GM18517 (cell line): Measurements from ENCODE around the gene APBB2.
"Not testable (repeated sequence)": the region's sequence is repeated elsewhere in the genome, so short reads cannot be mapped to it uniquely, and the experiment has no call there.

Experiments
- ATAC-seq: cut with Tn5 transposase; IDR thresholded peaks from one replicate; pipeline ENCODE4 v1.9.1; 2021; ENCODE audit warnings: mild to moderate bottlenecking, moderate library complexity; ENCODE audit not compliant: unreplicated experiment

APBB2 gene

DNA sequence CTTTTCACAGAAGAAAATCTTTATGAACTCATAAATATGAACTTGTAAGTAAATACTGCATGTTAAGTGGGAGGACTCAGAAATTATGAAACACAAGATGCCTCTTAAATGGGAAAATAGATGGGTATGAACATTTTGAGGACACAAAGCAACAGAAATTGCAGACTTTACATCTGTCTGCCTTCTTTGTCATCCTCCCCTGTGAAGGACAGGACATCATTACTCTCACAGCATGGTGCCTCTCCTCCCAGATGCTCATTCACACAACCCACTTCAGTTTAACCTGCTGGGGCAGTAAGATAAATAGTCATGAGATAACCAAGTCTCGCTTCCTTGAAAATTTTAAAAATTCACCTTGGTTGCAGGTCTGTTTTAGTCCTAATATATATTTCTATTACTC lies 144.5 kb downstream of the APBB2 start:
- no peak for ATAC-seq

GRCh38 chr4:41069257-41069656 lies 145.1 kb downstream of the APBB2 start:
- ATAC-seq: no peak

- ATAC-seq: no peak
Measured at GRCh38 chr4:41067369-41067768, 147.0 kb downstream of the APBB2 start.

DNA sequence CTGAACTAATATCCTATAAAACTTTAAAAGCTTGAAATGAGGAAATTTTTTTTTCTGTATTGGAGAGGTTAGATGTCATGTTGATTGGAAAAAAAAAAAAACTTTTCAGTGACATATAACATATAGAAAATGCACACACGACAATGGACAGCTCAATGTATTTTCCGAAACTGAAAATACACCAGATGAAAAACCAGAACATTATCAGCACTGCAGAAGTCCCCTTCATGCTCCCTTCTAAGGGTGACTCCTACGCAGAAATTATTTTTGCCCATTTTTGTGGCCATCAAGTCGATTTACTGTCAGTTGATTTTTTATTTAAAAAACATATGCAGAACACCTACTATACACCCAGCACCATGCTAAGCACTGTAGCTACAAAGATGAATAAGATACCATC lies 148.3 kb downstream of the APBB2 start:
- ATAC-seq: no peak

- ATAC-seq: no peak
Measured at GRCh38 chr4:41065434-41066006, 148.8 kb downstream of the APBB2 start.

GRCh38 chr4:41064953-41065352 lies 149.4 kb downstream of the APBB2 start:
- ATAC-seq: no peak

- ATAC-seq: no peak
Measured at GRCh38 chr4:41061482-41062185, 152.7 kb downstream of the APBB2 start.

GRCh38 chr4:41060352-41061334 lies 153.7 kb downstream of the APBB2 start:
- no peak for ATAC-seq

DNA sequence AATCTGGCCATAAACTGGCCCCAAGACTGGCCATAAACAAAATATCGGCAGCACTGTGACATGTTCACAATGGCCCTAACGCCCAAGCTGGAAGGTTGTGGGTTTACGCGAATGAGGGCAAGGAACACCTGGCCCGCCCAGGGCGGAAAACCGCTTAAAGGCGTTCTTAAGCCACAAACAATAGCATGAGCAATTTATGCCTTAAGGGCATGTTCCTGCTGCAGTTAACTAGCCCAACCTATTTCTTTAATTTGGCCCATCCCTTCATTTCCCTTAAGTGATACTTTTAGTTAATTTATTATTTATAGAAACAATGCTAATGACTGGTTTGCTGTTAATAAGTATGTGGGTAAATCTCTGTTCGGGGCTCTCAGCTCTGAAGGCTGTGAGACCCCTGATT lies 154.9 kb downstream of the APBB2 start:
- ATAC-seq: not testable (repeated sequence)

DNA sequence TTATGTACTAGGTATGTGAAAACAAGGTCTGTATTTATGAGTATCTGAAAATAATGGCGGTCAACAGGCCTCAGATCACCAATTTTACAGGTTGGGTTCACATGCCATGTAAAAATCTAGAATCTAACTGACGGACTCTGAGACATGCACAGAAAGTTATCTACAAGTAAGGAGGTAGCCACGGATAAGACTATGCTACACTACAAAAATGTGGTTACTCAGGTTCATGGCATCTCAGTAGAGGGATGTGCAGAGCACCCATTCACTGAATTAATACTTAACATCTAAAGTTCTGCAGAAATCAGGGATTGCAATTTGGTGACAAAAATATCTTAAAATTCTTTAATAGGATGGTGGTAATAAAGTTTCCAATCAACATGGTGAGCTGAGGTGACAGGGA lies 155.9 kb downstream of the APBB2 start:
- ATAC-seq: no peak

DNA sequence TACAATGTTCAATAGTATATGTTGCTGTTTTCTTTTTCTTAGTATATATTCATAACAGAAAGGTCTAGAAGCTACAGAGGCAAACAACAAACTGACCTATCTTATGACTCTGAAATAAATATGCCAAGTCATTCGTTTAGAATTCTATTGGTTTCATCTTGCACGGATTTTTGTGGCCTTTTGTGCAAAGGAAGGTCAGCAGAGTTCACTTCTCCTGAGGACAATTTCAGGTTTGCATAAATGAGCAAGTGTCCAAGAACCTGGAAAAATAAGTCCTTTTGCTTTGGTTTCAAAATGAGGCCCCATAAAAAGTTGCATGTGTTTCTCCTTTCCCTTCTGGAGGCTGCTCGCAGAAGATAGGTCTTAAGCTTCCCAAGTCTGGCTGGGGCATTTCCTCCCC lies 156.9 kb downstream of the APBB2 start:
- ATAC-seq: no peak

GRCh38 chr4:41052287-41052686 lies 162.1 kb downstream of the APBB2 start:
- ATAC-seq: no peak

DNA sequence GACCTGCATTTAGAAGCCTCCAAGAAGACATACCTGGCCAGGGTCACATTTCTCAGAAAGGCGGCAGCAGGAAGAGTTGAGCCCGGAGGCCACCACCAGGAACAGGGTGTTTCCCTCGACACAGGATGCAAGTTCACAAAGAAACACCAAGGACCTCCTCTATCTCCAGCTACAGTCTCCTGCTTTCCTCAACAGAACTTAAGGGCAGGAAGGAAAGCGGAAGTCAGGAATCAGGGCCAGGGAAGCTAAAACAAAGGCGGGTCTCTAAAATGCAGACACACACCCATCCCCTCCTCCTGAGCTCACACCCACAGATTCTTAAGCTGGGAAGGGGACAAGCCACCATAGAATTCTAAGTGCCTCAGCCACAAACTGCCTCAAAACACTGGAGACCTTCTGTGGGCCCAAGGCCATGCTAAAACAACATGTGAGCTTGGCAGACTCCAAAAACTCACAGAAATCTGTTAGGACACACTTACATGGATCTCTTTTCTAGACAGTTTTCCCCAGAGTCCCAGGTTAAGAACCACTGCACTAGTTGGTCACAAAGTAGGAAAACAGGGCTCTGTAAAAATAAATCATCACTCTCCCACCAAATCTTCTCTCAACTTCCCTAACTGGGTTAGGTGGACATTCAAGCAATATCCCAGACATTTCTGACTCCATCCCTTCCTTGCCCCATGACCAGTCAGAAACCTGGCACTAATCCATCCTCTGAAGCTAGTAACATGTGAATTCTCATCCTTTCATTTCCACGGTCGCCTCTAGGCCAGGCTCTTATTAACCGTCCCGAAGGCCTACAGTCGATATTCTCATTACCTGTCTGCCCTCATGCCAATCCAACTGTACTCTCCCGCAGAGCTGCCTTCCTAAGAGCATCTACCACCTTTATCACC lies 163.2 kb downstream of the APBB2 start:
- ATAC-seq: no peak

DNA sequence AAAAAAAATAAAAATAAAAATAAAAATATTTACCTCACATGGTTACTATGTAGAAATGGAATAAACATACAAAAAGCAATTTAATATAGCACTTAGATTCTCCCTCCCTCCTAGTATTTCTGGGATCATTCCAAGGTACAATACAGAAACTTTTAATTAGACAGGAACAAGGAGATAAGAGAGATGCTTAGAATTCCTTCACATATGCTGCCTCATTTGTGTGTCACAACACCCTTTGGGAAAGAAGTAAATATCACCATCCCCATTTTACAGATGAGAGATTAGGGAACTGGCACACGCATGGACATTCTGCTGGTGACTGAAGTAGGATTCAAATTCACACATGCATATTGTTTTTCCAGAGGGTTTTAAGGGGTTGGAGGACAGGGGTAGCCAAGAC lies 164.2 kb downstream of the APBB2 start:
- no peak for ATAC-seq

GRCh38 chr4:41049176-41049575 lies 165.2 kb downstream of the APBB2 start:
- not testable (repeated sequence) for ATAC-seq

DNA sequence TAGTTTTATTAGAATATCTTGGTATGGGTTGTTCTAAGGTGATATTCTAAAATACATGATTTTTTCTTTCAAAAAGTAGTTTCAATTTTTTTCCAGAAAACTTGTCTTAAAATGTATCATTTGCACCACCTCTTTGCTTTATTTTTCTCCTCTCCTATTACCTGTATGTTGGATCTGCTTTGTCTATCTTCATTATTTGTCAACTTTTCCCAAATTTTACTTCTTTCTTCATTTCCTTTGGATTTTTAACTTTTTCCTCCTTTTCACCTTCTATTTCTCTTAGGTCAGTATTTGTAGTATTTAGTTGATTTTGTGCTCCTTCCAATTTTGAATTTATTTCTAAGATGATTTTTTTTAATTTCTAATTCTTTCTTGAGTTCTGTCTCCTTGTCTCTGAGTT lies 169.6 kb downstream of the APBB2 start:
- ATAC-seq: no peak

GRCh38 chr4:41044165-41044564 lies 170.2 kb downstream of the APBB2 start:
- no peak for ATAC-seq

DNA sequence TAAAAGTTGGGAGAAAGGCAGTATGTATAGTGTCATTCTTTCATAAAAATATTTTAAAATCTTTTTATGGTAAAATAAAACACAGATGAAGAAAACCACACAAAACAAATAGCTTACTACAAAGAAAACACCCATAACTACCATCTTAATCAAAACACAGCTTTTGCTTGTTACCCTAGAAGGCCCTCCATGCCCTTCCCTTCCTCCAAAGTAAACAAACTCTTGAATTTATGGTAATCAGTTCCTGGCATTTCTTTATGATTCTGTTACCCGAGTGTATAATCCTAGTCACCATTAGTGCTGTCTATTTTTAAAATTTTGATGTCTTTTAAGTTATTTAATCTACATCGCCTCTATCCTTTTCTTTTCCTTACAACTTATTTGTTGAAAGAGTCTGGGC lies 170.9 kb downstream of the APBB2 start:
- ATAC-seq: no peak

DNA sequence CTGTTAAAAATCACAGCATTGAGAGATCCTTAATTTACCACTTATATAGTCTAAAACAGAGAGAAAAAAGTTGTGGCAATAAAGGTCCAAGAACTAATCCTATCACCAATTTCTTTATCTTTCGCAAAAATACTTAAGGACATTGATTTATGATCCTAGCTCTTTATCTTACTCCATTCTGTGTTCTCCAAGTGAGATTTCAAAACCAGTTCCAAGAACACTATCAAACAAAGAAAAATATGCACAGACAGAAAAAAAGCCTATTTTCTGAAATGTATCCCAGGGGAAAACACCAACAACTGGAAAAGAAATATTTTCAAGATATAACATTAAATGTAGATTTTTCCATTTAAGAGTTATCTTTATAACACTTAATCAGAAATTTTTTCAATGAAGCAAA lies 172.8 kb downstream of the APBB2 start:
- no peak for ATAC-seq

DNA sequence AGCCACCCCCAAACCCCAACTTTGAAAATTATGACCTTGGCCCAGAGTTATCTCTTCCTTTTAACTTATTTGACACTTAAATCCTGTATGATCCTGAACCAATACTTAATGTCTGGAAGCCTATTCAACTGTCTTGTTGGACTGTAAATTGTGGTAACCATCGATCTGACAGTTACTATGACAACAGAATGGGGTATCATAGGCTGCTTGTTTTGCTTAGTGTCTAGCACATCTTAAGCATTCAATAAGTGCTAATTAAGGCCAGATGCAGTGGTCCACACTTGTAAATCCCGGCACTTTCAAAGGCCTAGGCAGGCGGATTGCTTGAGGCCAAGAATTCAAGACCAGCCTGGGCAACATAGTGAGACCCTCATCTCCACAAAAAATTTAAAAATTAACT lies 175.0 kb downstream of the APBB2 start:
- ATAC-seq: no peak

GRCh38 chr4:41038304-41038703 lies 176.0 kb downstream of the APBB2 start:
- ATAC-seq: no peak
